ENCODE measurements around the gene JPH2. TPM values are rescaled to one million over a fixed set of nuclear protein-coding genes. Genes with fewer than 3 reads are reported as not detected.

Gene JPH2
- total RNA-seq, 1 donor from 2014 or later = 151 TPM

- intact Hi-C loops (cut with micrococcal nuclease) = no loop called here
- Histone ChIP-seq H3K9me3 (replicated peaks) (no peaks in the 10 kb centered on the region), H3K4me3 (no peak overlapping the region), H3K27me3 (ENCODE audit: low read depth) (no peaks in the 10 kb centered on the region), H3K4me1 (peaks cover 94% of the 10 kb centered on the region), H3K36me3 (peaks cover 38% of the 10 kb centered on the region), H3K27ac (replicated peaks) (peak overlapping the region; percentile 96)
- DNase-seq = no peak
- no peak for TF ChIP-seq CTCF (IDR thresholded peaks at IDR 0.05; ENCODE audit: borderline replicate concordance)
Measured at GRCh38 chr20:44206132-44206531, 19.1 kb upstream of the JPH2 start.

- Histone ChIP-seq H3K4me1 (peaks cover 97% of the 10 kb centered on the region), H3K4me3 (no peak overlapping the region), H3K27ac (replicated peaks) (peak overlapping the region; percentile 96), H3K27me3 (ENCODE audit: low read depth) (no peaks in the 10 kb centered on the region), H3K9me3 (replicated peaks) (no peaks in the 10 kb centered on the region), H3K36me3 (peaks cover 50% of the 10 kb centered on the region)
- TF ChIP-seq CTCF (IDR thresholded peaks at IDR 0.05; ENCODE audit: borderline replicate concordance) = no peak
- DNase-seq = no peak
- intact Hi-C loops (cut with micrococcal nuclease) = no loop called here
Measured at GRCh38 chr20:44204832-44205215, 17.8 kb upstream of the JPH2 start.

GRCh38 chr20:44204156-44204831, 17.3 kb upstream of the JPH2 start:
- no peak for TF ChIP-seq CTCF (IDR thresholded peaks at IDR 0.05; ENCODE audit: borderline replicate concordance)
- Histone ChIP-seq H3K27me3 (ENCODE audit: low read depth) (no peaks in the 10 kb centered on the region), H3K9me3 (replicated peaks) (no peaks in the 10 kb centered on the region), H3K4me3 (no peak overlapping the region), H3K36me3 (peaks cover 55% of the 10 kb centered on the region), H3K4me1 (peaks cover 97% of the 10 kb centered on the region), H3K27ac (replicated peaks) (peak overlapping the region; percentile 96)
- intact Hi-C loops (cut with micrococcal nuclease) = no loop called here
- no peak for DNase-seq

GRCh38 chr20:44203161-44203560, 16.2 kb upstream of the JPH2 start:
- Histone ChIP-seq H3K4me1 (peaks cover 90% of the 10 kb centered on the region), H3K9me3 (replicated peaks) (no peaks in the 10 kb centered on the region), H3K27ac (replicated peaks) (peak overlapping the region; percentile 96), H3K27me3 (ENCODE audit: low read depth) (no peaks in the 10 kb centered on the region), H3K4me3 (no peak overlapping the region), H3K36me3 (peaks cover 66% of the 10 kb centered on the region)
- DNase-seq = no peak
- TF ChIP-seq CTCF (IDR thresholded peaks at IDR 0.05; ENCODE audit: borderline replicate concordance) = no peak
- intact Hi-C loops (cut with micrococcal nuclease) = no loop called here

- TF ChIP-seq CTCF (IDR thresholded peaks at IDR 0.05; ENCODE audit: borderline replicate concordance) = no peak
- peaks cover 80% of the 10 kb centered on the region for H3K36me3 ChIP-seq
- H3K9me3 ChIP-seq (replicated peaks) = no peaks in the 10 kb centered on the region
- intact Hi-C loops (cut with micrococcal nuclease) = no loop called here
- DNase-seq = no peak
- peaks cover 68% of the 10 kb centered on the region for H3K4me1 ChIP-seq
- peak overlapping the region; percentile 96 for H3K27ac ChIP-seq (replicated peaks)
- no peak overlapping the region for H3K4me3 ChIP-seq
- H3K27me3 ChIP-seq (ENCODE audit: low read depth) = no peaks in the 10 kb centered on the region
Measured at GRCh38 chr20:44200983-44201382, 14.0 kb upstream of the JPH2 start.
